Hippocampal formation (tissue), 2 donors: Measurements from ENCODE around the gene JMJD6.
"Not testable (repeated sequence)": the region's sequence is repeated elsewhere in the genome, so short reads cannot be mapped to it uniquely, and the experiment has no call there.

Experiments
- DNase-seq, 2 donors: peaks; one replicate each; lab custom pipeline; 2025; lab: John Stamatoyannopoulos, UW

Gene JMJD6

GRCh38 chr17:76716146-76716838, 10.1 kb downstream of the JMJD6 start:
- no peak for DNase-seq

GRCh38 chr17:76715496-76715830, 10.9 kb downstream of the JMJD6 start:
- no peak for DNase-seq

- DNase-seq, result peak in 1 of 2 donors; percentile 41
These were observed 11.4 kb downstream of the JMJD6 start for GRCh38 chr17:76714822-76715495.

GRCh38 chr17:76714336-76714735, 12.1 kb downstream of the JMJD6 start:
- DNase-seq, result no peak

GRCh38 chr17:76713765-76714164, 12.6 kb downstream of the JMJD6 start:
- DNase-seq, result no peak

GRCh38 chr17:76712321-76712720, 14.1 kb downstream of the JMJD6 start:
- DNase-seq, result not testable (repeated sequence)

GRCh38 chr17:76710863-76711611, 15.4 kb downstream of the JMJD6 start, which contains the start of gene MXRA7:
TSS of gene MXRA7 (minus strand) at chr17:76710965. CDS start at chr17:76710946, 19 bp downstream.
- DNase-seq, result peak; percentile 64 to 67

GRCh38 chr17:76709951-76710862, 16.2 kb downstream of the JMJD6 start:
- not testable (repeated sequence) for DNase-seq

GRCh38 chr17:76709077-76709950, 17.1 kb downstream of the JMJD6 start:
- no peak for DNase-seq

- DNase-seq, result peak; percentile 70 to 76
These were observed 18.2 kb downstream of the JMJD6 start for GRCh38 chr17:76707985-76708807.

GRCh38 chr17:76706817-76707216, 19.6 kb downstream of the JMJD6 start:
- no peak for DNase-seq

GRCh38 chr17:76704805-76705204, 21.6 kb downstream of the JMJD6 start:
- no peak for DNase-seq

- DNase-seq, result no peak
These were observed 23.3 kb downstream of the JMJD6 start for GRCh38 chr17:76702941-76703637.

GRCh38 chr17:76702076-76702475, 24.3 kb downstream of the JMJD6 start:
- no peak for DNase-seq

- DNase-seq, result no peak
These were observed 24.9 kb downstream of the JMJD6 start for GRCh38 chr17:76701471-76701967.

- DNase-seq, result no peak
These were observed 25.6 kb downstream of the JMJD6 start for GRCh38 chr17:76700617-76701470.

- no peak for DNase-seq
These were observed 26.2 kb downstream of the JMJD6 start for GRCh38 chr17:76700270-76700616.

- not testable (repeated sequence) for DNase-seq
These were observed 27.9 kb downstream of the JMJD6 start for GRCh38 chr17:76698466-76698977.
